NCI-H345 (cell line): ENCODE results near the gene C2CD3.
"Not testable (repeated sequence)": the region's sequence is repeated elsewhere in the genome, so short reads cannot be mapped to it uniquely, and the experiment has no call there.

Source experiments
- DNase-seq: peaks from one replicate; lab custom pipeline; 2025; lab: John Stamatoyannopoulos, UW

The C2CD3 gene

GRCh38 chr11:74004759-74005615 is 165.8 kb downstream of the C2CD3 start:
- DNase-seq = no peak

GRCh38 chr11:74004046-74004695 is 166.6 kb downstream of the C2CD3 start:
- DNase-seq = no peak

- no peak for DNase-seq
These were observed 168.0 kb downstream of the C2CD3 start for GRCh38 chr11:74002832-74003231.

- DNase-seq = peak; percentile 4
These were observed 168.9 kb downstream of the C2CD3 start for GRCh38 chr11:74001822-74002286.

- peak; percentile 22 for DNase-seq
These were observed 170.3 kb downstream of the C2CD3 start for GRCh38 chr11:74000307-74001133.

- peak; percentile 95 for DNase-seq
These were observed 171.1 kb downstream of the C2CD3 start for GRCh38 chr11:73999581-74000306.

- no peak for DNase-seq
These were observed 171.8 kb downstream of the C2CD3 start for GRCh38 chr11:73998846-73999575.

- DNase-seq = no peak
These were observed 173.6 kb downstream of the C2CD3 start for GRCh38 chr11:73997120-73997770.

- DNase-seq = peak; percentile 36
These were observed 174.5 kb downstream of the C2CD3 start for GRCh38 chr11:73996161-73996747.

- no peak for DNase-seq
These were observed 175.1 kb downstream of the C2CD3 start for GRCh38 chr11:73995731-73996130.

- no peak for DNase-seq
These were observed 175.6 kb downstream of the C2CD3 start for GRCh38 chr11:73995247-73995646.

- no peak for DNase-seq
These were observed 179.3 kb downstream of the C2CD3 start for GRCh38 chr11:73991471-73992006.

- peak; percentile 65 for DNase-seq
These were observed 180.1 kb downstream of the C2CD3 start for GRCh38 chr11:73990730-73991129.

GRCh38 chr11:73989156-73989555 is 181.6 kb downstream of the C2CD3 start:
- DNase-seq = no peak

GRCh38 chr11:73988227-73988626 is 182.6 kb downstream of the C2CD3 start:
- DNase-seq = no peak

- not testable (repeated sequence) for DNase-seq
These were observed 185.1 kb downstream of the C2CD3 start for GRCh38 chr11:73985661-73986060.

- DNase-seq = no peak
These were observed 186.9 kb downstream of the C2CD3 start for GRCh38 chr11:73983741-73984538.

- peak; percentile 96 for DNase-seq
These were observed 187.6 kb downstream of the C2CD3 start for GRCh38 chr11:73982990-73983740.
